Brain microvascular endothelial cell (primary cell): Measurements from ENCODE around the gene VPS52.
"Not testable (repeated sequence)": the region's sequence is repeated elsewhere in the genome, so short reads cannot be mapped to it uniquely, and the experiment has no call there.

Source experiments
- DNase-seq: peaks from one replicate; pipeline ENCODE4 v3.0.0-alpha.2; 2020
- H3K27ac ChIP-seq: fragments of 250-450 bp; sonication (Bioruptor Pico); 2 replicates; pipeline ENCODE4 v1.5.1; 2020; ENCODE audit warnings: mild to moderate bottlenecking, moderate library complexity
- H3K27me3 ChIP-seq: fragments of 250-450 bp; sonication (Bioruptor Pico); replicated peaks from 2 replicates; pipeline ENCODE4 v1.5.1; 2020; ENCODE audit warnings: mild to moderate bottlenecking
- H3K36me3 ChIP-seq: fragments of 250-450 bp; sonication (Bioruptor Pico); replicated peaks from 2 replicates; pipeline ENCODE4 v1.5.1; 2020; ENCODE audit warnings: mild to moderate bottlenecking
- H3K4me3 ChIP-seq: 2 replicates; pipeline ENCODE4 v1.5.1; 2011; ENCODE audit warnings: low read depth, mild to moderate bottlenecking, control low read depth, low read length, moderate library complexity
- CTCF ChIP-seq: IDR thresholded peaks from 2 replicates; pipeline ENCODE4 v1.5.1; 2011; ENCODE audit warnings: low read depth, mild to moderate bottlenecking, moderate library complexity, low read length, control low read depth, inconsistent platforms; ENCODE audit errors: missing control alignments
- in situ Hi-C: cut with HindIII; loops from 2 replicates; pipeline ENCODE4 v1.10.0; 2017; ENCODE audit warnings: low sequenced_read_pairs, low pct_ligation_motif_present

The VPS52 gene

GRCh38 chr6:33278392-33278741 is 6.7 kb upstream of the VPS52 start:
- in situ Hi-C loops, result no loop called here
- no peak for DNase-seq
- no peak overlapping the region for H3K27ac ChIP-seq
- no peaks in the 10 kb centered on the region for H3K27me3 ChIP-seq
- no peak overlapping the region for H3K4me3 ChIP-seq
- peaks cover 73% of the 10 kb centered on the region for H3K36me3 ChIP-seq
- TF ChIP-seq CTCF, result no peak

GRCh38 chr6:33277663-33278391 is 6.2 kb upstream of the VPS52 start:
- in situ Hi-C loops, result no loop called here
- Histone ChIP-seq H3K4me3 (peak overlapping the region; percentile 52), H3K36me3 (peaks cover 75% of the 10 kb centered on the region), H3K27ac (peak overlapping the region; percentile 22), H3K27me3 (no peaks in the 10 kb centered on the region)
- no peak for DNase-seq
- TF ChIP-seq CTCF, result no peak

- DNase-seq, result peak; percentile 44
- in situ Hi-C loops, result no loop called here
- Histone ChIP-seq H3K4me3 (peak within 1 kb of the TSS; percentile 52), H3K27ac (peak within 1 kb of the TSS; percentile 22), H3K27me3 (no peaks in the 10 kb centered on the region), H3K36me3 (peaks cover 76% of the 10 kb centered on the region)
- TF ChIP-seq CTCF, result peak; percentile 55
Measured at GRCh38 chr6:33276864-33277662, 5.4 kb upstream of the VPS52 start, which contains the start of gene B3GALT4. Gene B3GALT4 (plus strand): TSS chr6:33277123. CDS start chr6:33277420, 297 bp downstream.

- DNase-seq, result no peak
- H3K4me3 ChIP-seq, result peak overlapping the region; percentile 52
- H3K27ac ChIP-seq, result no peak overlapping the region
- H3K36me3 ChIP-seq, result peaks cover 73% of the 10 kb centered on the region
- H3K27me3 ChIP-seq, result no peaks in the 10 kb centered on the region
- in situ Hi-C loops, result no loop called here
- no peak for TF ChIP-seq CTCF
Measured at GRCh38 chr6:33276581-33276863, 4.8 kb upstream of the VPS52 start.

GRCh38 chr6:33275795-33276580 is 4.3 kb upstream of the VPS52 start:
- DNase-seq, H3K27ac ChIP-seq, H3K27me3 ChIP-seq, in situ Hi-C loops: not testable (repeated sequence)
- Histone ChIP-seq H3K36me3 (peaks cover 67% of the 10 kb centered on the region), H3K4me3 (peak overlapping the region; percentile 52)
